Measurements from ENCODE around the gene SMIM38.

The SMIM38 gene

DNA sequence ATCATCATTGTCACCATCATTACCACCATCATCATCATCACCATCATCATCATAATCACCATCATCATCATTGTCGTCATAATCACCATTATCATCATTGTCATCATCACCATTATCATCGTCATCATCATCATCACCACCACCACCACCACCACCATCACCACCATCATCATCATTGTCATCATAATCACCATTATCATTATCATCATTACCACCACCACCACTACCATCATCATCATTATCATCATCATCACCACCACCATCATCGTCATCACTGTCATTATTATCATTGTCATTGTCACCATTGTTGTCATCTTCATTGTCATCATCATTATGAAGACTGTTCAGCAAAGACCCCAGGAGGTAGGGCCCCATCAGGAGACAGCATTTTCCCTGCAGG, 33.3 kb downstream of the SMIM38 start:
- DNase-seq: no peak

DNA sequence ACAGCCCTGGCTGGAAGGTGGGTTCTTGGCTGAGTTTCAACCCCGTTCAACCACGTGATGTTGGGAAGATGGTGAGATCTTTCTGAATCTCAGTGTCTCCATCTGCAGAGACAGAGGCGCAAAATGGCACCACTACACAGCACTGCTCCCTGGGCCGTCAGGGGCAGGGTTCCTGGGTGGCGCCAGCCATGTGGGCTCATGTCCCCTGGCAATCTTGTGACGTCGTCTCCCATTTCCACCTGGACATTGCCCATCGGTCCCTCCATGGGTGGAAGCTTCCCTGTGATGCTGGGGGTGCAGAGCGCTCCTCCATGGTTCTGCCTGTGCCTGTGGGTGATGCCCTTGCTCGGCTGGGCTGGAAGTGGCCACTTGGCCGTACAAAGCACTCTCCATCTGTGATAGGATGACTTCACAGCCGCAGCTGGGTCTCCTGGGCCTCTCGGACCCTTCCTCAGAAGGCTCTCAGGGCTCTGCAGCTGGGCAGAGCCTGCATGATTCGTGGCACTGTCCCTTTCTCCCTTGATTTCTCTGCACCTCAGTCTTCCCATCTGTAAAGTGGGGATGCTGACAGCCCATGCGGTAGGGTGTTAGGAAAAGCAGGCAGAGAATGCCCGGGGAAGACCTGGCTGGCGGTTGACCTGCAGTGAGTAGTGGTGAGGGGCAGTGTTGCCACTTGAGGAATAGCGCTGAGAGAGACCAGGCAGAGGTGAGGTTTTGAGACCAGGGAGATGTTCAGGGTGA, 35.2 kb downstream of the SMIM38 start:
- DNase-seq: no peak

DNA sequence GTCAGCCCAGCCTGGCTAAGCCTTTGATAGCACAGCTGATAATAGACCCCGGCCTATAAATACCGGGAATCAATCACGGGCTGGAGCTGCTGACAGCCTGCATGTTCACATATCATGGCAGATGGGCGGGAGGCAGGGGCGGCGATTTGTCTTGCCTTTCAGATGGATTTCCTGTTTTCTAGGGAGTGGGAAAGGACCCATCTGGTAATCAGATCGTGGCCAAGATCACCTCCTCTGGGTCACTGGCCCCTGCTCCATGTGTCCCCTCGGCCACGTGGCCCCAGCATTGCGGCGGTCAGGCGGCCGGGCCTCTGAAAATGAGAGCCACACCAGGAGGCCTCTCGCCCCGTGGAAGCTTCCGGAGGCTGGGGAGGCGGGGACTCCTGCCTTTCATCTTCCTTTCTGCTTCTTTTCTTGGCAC, 36.6 kb downstream of the SMIM38 start:
- DNase-seq: no peak

DNA sequence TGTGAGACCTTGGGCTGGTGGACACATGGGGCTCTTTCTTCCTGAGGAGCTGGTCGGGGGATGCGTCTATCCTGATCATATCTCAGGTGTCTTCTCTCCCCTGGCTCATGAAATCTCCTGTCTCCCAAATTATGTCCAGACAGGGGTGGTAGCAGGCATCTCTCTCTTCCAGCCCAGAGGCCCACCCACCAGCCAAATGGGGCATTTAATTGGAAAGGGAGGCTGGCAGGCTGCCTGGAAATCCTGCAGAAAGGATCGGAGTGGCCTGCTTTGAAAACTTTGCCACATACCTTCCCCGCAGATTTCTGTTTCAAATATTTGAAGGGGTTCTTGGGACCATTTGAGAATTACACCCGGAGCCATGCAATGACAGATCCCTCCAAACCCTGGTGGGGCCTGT, 37.4 kb downstream of the SMIM38 start:
- DNase-seq: no peak

DNA sequence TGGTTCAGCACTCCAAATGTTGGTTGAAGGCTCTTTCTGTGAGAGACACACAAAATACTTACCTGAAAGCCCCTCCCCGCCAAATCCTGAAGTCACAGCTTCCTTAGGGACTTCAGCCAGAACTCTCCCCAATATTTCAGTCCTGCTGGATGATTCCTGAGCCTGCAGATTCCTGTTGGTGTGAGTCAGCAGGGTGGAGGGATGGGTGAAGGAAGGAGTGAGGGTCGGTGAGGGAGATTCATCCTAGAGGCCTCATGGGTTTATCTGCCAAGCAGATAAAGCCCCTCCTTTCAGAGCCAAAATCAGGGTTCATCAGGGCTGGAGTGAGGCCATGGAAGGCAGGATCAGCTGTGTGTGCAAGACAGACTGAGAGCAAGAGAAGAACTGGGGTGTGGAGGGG, 37.9 kb downstream of the SMIM38 start:
- DNase-seq: no peak

DNA sequence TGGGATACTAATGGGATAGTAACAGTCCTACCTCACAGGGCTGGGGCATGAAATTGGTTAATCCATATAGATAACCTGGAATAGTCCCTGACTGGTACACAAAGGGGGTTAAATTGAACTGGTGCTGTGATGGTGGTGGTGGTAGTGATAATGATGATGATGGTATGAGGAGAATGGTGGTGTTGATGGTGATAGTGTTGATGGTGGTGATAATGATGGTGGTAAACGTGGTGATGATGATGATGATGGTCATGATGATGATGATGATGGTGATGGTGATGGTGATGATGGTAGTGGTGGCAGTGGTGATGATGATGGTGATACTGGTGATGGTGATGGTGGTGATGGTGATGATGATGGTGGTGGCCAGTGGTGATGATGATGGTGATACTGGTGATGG, 38.7 kb downstream of the SMIM38 start:
- DNase-seq: no peak

DNA sequence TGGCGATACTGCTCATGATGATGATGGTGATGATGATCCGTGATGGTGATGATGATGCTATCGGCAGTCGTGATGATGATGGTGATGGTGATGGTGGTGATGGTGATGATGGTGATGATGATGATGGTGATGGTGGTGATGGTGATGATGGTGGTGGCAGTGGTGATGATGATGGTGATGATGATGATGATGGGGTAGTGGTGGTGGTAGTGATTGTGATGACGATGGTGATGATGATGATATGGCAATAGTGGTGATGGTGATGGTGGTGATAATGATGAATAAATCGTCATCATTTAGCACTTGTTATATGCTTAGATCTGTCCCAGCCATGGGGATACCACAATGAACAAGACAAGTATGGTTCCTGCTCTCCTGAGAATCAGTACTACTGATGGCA, 39.2 kb downstream of the SMIM38 start:
- DNase-seq: no peak

DNA sequence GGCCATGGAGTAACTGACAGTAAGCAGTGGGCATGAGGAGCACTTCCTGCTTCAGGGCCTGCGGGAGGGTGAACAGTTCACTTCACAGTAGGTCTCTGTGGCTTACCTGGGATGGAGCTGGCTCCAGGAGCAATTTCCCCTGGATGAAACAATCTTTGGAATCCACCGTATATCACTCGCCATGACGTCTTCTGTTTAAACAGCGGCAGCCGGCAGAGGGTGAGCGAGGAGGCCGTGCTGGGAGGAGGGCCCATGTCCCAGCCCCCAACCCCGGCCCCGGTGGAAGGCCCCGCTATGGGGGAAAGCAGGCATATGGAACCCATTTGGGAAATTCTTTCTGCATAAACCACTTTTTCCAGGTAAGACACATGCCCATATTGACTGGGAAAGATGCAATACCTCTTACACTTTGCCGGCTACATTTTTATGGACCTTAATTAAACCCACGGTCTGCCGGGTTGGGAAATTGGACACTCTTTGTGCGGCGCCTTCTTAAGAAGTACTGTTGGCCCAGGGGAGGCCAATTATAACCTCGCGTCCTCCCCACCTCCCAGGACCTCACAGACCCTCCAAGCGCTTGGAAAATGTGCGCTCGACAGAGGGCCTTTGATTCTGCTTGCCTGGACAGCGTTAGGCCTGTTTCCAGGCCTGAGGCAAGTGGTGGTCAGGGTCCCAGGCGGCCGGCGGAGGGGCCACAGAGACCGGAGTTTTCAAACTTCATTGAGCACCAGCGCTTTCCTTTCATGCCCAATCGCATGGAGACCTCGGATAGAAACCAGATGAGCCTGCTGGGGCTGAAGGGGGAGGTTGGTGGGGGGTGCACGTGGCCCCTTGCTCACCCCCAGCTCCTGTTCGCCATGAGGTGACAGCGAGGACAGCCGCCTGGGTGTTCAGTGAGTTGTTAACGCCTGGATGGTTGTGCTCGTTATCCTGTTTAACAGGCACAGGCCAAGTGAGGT, 40.4 kb downstream of the SMIM38 start:
- DNase-seq: no peak

DNA sequence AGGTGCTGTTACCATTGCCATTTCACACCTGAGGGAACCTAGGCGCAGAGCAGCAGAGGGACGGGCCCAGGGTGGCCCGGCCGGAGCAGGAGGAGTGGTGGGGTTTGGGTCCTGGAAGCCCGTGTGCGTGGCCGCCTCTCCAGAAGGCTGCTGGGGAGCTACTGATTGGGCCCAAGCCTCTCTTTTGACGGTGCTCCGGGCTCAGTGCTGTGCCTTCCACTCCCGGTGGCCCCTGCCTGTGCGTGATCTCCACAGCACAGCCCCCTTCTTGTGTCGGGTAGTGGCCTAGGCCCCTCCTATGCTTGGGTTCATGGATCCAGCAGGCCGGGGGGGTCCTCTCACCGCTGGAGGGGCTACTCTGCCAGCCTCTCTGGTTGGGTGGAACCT, 41.0 kb downstream of the SMIM38 start:
- no peak for DNase-seq

DNA sequence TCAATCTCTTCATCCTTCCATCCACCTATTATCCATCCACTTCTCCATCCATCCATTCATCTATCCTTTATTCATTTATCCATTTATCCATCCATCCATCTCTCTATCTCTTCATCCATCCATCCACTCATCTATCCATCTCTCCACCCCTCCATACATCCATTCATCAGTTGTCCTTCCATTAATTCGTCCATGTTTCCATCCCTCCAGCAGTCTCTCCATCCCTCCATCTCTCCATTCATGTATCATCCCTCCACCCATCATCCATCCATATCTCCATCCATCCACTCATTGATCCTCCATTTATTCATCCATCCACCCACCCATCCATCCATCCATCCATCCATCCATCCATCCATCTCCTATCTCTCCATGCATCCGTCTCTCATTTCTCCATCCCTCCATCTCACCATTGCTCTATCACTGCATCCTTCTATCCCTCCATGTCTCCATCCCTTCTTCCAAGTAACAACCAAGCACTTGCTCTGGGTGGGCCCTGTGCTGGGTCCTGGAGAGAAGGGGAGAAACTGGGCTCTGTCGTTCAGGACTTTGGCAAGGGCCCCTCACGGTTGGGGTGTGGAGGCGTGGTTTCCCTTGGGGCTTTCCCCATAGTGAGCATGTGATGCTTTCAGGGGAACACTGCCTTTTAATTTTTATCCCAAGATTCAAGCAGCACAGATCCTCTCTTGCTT, 43.3 kb downstream of the SMIM38 start:
- DNase-seq: no peak

DNA sequence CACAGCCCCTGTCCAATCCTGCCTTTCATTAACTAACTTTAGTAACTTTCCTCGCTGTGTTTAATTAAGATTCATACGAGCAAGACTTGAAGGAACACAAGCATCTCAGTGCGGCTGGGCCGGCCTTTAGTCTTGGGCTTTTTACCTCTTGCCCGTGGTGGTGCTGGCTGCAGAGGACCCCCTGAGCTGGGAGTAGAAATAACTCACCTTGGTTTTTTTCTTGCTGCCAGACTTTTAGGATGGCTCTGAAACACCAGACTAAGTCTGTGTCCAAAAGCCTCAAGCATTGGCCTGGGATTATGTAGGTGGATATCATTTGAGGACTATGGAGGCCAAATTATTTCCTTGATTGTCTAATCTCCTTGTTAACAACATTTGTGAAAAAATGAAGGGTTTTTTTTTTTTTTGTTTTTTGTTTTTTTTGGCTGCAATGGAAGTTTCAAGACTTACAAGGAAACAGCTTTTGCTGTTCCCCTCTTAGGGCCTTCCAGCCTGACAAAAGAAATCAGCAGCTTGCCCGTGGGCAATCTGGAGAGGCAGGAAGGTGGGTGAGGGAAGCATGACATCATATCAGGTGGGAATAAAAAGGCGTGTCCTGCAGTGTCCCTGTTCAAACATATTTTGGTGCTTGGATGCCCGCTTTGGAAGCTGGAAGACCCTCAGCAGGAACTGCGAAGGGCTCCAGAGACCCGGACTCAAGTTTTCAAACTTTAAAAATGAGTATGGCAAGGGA, 44.0 kb downstream of the SMIM38 start:
- no peak for DNase-seq

DNA sequence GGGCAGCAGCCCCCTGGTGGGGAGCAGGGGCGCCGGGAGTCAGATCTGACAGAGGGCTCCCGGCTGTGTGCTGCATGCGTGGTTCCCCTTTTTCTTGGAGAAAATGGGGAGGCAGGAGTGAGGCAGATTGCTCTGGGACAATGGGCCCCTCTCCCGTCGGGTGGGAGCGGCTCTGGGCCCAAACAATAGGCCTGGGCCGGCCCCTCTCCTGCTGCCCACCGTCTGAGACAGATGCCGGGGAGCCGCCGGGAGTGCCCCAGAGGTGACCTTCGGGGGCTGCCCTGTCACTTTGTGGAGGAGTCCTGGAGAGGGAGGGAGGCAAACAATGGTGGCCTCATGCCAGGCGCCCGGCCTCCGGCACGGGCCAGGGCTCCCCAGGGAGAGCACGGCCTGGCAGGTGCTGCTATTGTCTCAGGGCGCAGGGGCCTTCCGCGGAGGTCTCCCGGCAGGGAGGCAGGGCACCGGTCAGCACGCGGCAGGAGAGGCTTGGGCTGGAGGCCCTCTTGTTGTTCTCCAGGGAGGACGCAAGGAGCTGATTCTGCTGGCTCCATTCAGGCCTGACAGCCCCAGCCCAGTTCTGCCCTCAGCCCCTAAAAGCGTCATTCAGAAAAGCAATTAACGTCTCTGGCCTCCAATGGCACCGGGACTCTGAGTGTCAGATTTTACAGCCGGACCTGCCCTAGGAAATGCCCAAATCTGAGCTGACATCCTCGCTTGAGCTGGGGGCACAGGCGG, 44.8 kb downstream of the SMIM38 start:
- DNase-seq: no peak

DNA sequence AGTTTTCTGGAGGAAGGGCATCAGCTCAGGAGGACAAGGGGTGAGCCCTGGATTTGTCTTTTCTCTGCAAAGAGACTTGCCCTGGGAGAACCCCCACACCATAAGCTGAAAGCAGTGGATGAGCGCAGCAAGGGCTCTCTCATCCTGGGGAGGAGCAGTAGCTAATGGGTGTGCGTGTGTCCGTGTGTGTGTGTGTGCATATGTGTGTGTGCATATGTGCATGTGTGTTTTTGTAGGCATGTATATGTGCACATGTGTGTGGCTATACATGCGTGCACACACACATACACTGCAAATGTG, 45.3 kb downstream of the SMIM38 start:
- no peak for DNase-seq

DNA sequence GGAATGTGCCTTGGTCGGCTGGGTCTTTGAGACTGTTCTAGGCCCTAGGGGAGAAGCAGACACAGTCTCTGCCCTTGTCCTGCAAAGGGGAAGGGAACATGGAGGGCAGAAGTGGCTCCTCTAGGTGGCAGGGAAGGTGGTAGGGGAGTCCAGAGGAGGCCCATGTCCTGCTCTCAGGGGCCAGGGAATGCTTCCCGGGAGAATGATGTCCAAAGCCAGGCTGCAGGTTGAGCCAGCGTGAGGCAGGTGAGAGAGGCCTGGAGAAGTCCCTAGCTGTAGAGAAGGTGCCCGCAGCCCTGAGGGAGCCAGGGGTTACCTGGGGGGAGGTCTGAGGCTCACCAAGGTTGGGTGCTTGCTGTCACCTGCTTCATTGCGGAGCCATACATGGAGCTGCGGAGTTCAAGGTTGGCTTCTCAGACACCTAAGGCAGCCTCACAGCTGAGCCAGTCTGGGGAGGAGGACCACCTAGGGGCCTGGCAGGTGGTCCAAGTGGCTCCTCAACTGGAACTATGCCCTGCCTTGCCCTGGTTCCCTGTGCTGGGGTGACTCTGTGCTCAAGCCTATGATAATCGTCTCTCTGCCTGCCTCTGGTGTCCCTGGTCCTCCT, 46.1 kb downstream of the SMIM38 start:
- DNase-seq: no peak

DNA sequence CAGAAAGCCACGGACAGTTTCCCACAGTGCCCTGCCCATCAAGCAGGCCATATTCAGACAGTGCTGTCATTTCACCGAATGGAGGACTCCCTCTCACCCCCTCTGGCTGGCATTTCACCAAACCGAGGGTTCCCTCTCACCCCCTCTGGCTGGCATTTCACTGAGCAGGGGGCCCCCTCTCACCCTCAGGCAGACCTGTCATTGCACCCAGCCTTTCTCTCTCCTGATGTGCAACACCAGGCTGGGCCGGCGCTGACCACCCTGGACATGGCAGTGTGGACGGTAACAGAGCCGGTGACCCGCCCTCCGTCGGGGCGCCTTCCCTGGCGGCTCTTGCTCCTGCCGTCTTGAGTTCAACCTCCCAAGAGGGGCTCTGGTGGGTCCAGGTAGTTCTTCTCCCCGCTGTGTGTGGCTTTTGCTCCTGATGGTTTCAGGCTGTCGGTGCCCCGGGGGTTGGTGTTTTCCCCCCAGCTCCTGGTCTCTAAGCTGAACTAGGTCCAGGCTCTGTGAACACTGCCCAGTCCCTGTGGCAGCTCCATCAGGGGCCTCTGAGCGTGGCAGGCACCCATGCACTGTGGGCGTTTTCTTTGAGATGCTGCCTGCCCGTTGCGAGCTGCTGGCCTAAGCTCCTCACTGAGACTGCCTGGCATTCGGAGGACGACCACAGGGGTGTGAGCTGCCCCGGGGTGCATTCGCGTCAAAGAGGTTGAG, 46.9 kb downstream of the SMIM38 start:
- no peak for DNase-seq

DNA sequence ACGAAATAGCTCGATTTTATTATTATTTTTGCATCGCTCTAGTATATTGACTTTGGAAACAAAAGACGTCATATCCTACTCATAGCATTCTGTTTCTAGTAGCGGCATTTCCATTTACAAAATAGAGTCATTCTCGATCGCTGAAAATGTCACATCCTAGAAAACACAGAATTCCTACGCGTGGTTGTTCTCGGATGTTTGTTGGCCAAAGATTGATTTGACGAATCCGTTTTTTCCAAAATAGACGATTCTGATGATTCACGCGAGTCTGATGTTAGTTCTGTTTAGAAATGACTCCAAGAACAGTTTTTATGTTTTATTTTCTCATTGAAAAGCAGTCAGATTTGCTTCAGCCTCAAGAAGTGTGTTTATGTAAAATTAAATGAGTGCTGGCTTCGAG, 47.6 kb downstream of the SMIM38 start:
- DNase-seq: no peak

DNA sequence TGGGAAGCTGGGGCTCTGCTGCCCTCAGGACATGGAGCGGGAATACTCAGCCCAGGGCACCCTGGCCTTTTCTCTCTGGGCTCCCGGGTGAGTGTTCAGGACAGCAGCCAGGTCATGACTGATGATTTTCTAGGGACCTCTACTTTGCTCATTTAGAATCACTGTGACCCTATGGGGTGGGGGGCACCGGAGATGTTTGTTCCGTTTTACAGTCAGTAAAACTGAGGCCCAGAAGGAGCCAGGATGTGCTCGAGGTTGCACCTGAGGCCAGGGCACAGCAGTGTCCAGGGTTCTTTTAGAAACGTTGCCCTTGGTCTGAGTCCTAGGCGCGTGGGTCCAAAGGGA, 48.1 kb downstream of the SMIM38 start:
- DNase-seq: no peak

DNA sequence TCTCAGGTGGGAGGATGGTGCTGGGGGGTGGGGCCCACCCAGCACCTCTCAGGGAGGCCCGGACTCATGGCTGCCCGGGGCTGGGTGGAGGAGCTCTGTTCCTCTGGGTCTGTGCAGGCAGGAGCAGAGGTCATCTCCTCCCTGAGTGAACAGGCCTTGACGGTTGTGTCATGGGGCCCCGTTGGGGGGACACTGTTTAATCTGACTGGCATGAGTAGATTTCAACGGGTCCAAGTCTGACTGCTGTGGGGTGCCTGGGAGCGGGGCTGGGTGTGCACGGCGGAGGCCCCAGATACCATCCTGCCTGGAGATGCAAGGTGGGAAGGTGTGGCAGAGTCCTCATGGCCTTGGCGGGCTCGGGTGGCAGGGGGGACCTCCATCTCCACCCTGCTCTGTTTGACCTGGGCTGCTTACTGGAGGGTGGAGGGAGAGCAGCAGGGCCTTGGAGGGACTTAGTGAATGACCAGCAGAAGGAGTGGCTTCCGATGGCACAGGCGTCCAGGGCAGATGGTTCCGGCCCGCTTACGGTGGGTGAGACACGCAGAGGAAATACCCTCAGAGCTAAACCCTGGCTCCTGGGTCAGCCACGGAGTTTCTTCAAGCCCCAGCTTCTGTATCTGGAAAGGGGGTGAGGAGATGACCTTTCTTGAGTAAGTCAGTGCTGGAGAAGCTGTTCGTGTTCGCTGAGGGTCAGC, 48.7 kb downstream of the SMIM38 start:
- no peak for DNase-seq

DNA sequence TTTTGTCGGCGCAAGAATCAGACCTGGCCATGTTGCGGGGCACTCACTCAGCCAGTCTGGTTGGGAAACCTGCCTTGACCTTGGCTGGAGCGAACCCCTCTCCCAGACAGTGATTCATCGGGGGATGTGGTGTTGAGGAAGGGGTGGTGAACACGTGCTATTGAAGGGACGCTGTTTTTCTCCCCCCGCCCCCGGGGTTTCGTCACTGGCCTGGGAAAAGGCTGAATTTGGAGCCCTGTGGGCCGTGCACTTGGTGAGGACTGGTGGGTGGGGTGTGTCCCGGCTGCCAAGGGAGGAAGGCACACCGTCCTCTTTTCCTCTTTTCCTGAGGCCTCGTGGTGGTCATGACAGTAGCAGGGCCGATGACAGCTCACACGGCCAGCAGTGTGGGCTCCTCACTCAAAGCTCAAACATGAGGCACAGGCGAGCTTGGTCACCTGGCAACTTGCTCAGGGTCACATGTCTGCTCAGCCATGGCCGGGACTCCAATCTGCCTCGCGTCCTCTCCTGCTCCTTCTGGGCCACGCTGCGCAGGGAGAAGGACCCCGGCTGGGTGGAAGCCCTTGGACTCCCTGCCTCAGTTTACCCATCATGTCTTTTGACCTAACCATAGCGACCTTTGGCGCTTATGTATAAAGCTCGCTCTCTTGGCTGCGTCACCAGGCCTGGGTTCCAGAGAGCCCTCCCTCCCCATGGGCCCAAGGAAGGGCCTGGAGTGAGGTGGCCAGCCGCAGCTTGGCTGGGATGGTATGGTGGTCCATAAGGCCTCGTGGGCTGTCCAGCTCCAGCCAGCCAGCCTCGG, 49.4 kb downstream of the SMIM38 start:
- DNase-seq: no peak
